IPS-18c (cell line): Measurements from ENCODE around the gene TAAR2.

ENCODE experiments used
- H3K4me3 ChIP-seq: 2 replicates; pipeline ENCODE4 v1.7.0; 2013; ENCODE audit warnings: low read depth, mild to moderate bottlenecking, low read length, moderate library complexity; ENCODE audit not compliant: insufficient read depth
- H3K9me3 ChIP-seq: one replicate; pipeline ENCODE4 v1.6.1; 2013; ENCODE audit warnings: mild to moderate bottlenecking, low read length, moderate library complexity; ENCODE audit not compliant: control insufficient read depth, insufficient read depth

Gene TAAR2

DNA sequence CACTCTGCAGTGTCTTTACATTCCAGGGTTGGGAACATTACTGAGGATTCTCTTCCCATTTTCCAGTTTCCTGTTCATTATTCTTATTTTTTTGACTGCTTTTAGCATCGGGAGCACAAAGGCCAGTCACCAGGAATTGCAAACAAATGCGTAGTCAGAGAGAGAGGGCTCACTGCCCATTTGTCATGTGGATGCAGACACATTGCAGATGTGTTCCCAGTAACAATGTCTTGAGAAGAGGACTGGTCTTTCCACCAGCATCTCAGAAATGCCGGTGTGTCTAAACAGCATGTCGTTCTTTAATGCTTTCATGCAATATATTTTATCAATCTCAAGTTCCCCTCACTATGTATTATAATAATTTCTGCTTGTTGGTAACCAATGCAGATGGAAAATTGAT is 54.9 kb downstream of the TAAR2 start:
- Histone ChIP-seq H3K4me3 (no peak overlapping the region), H3K9me3 (no peaks in the 10 kb centered on the region)

DNA sequence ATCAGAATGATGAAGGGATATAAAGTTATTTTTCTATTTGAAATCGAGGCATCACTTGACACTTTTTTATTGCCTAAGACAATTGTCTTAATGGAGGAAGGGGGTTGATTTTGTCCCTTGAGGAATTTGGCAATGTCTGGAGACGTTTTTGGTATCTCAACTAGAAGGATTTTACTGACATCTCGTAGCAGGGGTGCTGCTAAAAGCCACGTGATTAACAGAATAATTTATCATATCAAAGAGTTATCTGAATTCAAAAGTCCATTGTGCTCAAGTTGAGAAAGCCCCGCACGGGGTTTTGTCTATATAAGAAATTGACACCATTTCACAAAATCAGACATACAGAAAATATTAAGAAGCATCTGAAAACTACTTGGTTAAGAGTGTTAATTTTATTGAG is 55.5 kb downstream of the TAAR2 start:
- Histone ChIP-seq H3K9me3 (no peaks in the 10 kb centered on the region), H3K4me3 (no peak overlapping the region)

- H3K4me3 ChIP-seq = no peak overlapping the region
- H3K9me3 ChIP-seq = no peaks in the 10 kb centered on the region
Observed at GRCh38 chr6:132567566-132567965, 56.5 kb downstream of the TAAR2 start.
